ENCODE results near the gene ZNF470.

Gene ZNF470

DNA sequence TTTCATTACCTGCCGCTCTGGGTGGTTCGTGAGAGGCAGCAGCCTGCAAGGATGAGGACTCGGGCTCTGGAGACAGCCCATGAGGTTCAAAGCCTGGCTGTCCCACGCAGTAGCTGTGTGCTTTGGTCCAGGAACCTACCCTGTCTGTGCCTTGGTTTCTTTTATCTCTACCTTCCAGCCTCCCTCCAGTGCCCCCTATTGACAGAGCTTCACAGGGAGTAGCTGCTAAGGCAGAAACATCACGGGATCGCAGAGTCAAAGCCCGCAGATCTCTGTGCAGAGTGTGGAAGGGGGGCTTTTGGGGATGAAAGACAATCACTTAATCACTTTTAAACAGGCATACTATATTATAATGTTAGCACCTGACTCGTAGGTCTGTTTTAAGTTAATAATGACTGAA, 44.0 kb downstream of the ZNF470 start:
- no peak for DNase-seq

DNA sequence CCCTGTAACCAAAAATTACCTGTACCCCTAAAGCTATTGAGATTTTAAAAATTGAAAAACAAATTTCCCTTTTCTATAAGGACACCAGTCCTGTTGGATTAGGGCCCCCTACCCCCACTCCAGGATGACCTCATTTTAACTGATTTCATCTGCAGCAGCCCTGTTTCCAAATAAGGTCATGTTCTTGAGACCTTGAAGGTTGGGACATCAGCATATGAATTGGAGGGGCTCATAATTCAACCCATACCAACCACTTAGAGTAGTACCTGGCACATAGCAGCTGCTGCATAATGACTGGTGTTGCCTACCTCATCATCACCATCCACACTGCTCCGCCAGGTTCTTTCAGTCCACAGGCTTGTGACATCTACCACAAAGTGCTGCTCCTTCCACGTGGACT, 45.5 kb downstream of the ZNF470 start:
- DNase-seq, result no peak

DNA sequence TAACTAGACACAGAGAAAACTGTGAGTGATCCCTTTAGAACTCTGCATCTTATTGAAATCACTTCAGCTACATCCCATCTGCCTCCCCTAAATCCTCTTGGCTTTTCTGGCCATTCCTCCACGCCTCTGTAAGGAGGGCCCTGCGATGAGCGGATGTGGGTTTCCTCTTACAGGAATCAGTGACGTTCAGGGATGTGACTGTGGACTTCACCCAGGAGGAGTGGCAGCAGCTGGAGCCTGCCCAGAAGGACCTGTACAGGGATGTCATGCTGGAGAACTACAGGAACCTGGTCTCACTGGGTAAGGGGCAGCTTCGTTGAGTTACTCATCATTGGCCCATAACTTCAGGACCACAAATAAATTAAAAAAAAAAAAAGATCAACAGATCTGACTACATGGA, 46.4 kb downstream of the ZNF470 start:
- DNase-seq, result no peak

DNA sequence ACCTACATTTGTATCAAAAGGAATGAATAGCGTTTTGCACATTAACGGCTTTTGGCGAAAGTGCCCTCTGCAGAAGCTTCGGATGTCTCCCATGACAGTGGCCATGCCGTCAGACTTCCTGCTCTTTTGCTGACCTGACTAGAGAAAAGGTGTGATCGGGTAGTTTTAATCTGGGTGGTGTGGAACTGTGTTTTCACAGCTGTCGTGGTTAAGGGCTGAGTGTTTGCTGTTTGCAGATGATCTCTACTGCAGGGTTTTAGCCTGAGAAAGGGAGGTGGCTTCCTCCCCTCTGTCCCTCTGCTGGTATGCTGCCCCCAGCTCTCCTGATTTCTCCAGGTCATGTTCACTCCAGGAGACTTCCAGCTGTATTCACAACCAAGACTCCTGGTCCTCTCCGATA, 50.3 kb downstream of the ZNF470 start:
- no peak for DNase-seq

DNA sequence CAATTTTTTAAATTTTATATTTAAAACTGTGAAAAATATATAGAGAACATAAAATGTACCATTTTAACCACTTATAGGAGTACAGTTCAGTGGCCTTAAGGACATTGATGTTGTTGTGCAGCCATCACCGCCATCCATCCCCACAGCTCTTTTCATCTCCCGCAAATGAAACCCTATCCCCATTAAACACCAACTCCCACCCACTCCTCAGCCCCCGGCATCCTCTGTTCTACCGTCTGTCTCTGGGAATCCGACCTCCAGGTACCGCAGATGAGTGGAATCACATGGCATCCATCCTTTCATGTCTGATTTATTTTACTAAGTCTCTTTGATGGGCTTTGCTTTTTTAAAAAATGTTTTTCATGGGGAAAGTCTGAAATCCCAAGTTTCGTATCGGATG, 51.9 kb downstream of the ZNF470 start:
- no peak for DNase-seq

DNA sequence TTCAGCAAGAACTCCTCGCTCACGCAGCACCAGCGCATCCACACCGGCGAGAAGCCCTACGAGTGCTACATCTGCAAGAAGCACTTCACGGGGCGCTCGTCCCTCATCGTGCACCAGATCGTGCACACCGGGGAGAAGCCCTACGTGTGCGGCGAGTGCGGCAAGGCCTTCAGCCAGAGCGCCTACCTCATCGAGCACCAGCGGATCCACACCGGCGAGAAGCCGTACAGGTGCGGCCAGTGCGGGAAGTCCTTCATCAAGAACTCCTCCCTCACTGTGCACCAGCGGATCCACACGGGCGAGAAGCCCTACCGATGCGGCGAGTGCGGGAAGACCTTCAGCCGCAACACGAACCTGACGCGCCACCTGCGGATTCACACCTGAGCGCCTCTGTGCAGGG, 55.1 kb downstream of the ZNF470 start:
- DNase-seq, result no peak

DNA sequence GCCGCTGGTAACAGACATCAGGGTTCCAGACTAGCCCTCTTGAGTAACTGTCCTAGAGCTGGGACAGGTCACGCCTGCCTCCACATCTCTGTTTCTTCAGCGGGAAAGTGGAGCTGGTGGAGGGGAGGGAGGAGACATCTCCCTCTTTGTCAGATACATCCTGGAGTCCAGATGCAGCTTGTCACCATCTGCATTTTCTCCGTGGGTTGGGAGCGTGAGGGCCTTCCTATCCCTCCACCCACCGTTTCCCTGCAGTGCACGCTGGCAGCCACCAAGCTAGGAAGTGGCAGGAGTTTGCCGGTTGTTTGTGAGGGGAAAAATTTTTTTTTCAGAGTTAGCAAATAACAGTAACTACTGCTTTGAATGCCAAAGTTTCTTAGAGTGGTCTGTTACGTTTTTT, 55.7 kb downstream of the ZNF470 start:
- no peak for DNase-seq

DNA sequence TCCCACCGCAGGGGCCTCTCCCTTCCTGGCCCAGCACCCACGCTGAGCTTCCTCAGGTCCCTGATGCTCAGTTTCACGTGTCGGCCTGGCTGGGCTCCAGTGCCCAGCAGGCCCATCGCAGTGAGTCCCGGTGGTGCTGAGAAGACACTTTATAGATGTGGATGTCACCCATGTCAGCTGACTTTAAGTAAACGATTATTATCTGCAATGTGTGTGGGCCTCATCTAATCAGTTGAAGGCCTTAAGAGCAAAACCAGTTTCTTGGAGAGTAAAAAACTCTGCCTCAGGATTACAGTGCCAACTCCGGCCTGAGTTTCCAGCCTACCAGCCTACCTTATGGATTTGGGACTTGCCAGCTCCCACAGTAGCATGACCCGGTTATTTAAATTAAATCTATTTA, 58.4 kb downstream of the ZNF470 start:
- no peak for DNase-seq

DNA sequence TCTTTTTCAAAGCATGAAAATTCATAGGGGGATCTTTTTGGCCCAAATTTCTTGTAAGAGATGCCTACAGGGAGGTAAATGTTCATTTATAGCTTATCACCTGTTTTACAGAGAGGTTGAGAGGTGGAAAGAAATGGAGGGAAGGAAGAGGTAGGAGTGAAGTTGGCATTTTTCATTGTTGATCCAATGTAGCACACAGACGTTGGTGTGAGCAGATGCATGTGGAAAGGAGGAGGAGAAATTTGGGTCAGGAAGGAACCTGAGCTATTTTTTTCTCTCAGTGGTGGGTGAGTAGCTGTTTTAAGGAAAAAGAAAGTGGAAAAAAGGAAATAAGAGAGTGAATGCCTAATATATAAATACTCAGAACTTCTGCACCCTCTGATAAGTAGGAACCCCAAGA, 65.8 kb downstream of the ZNF470 start:
- no peak for DNase-seq

DNA sequence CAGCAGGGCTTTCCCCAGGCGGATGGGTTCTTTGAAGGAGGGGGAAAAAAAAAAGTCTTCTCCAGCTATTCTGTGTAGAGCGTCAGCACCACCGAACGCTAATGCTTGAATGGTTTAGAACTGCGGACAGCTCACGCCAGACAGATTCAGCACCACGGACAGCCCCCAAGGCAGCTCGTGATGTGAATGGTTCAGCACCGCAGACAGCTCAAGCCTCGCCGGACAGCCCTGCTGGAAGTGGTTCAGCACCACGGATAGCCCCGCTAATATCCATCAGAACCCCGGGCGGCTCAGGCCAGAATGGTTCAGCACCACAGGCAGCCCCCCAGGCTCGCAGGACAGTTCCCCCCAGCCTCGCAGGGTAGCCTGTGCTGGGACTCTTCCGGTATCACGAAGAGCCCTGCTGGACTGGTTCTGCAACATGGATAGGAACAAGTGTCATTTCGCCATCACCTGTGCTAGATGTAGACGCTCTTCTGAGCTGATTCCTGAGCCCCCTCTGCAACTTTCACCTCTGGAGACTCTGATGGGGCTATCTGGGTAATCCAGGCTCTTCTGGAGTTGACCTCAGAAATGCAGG, 70.8 kb downstream of the ZNF470 start:
- peak; percentile 3 for DNase-seq

Measured in DMS 273 treated with DMSO at 0.1 percent for 48 hours (cell line).